Fibroblast of the aortic adventitia (primary cell): ENCODE measurements around the gene MEF2A. TPM values are rescaled to one million over a fixed set of nuclear protein-coding genes. Genes with fewer than 3 reads are reported as not detected.

Experiments used
- DNase-seq: peaks from one replicate; pipeline ENCODE4 v3.0.0-alpha.2; 2010; ENCODE audit warnings: low read depth
- H3K4me3 ChIP-seq: 2 replicates; pipeline ENCODE4 v1.5.1; 2011; ENCODE audit warnings: low read depth, mild to moderate bottlenecking, control low read depth, low read length, moderate library complexity
- CTCF ChIP-seq: IDR thresholded peaks from 2 replicates; pipeline ENCODE4 v1.5.1; 2011; ENCODE audit warnings: mild to moderate bottlenecking, low read length, control low read depth, inconsistent platforms; ENCODE audit not compliant: insufficient read depth
- total RNA-seq: library from RNA; depleted of rRNA; stranded (reverse); fragments of >200 nt; gene quantifications from 2 replicates; pipeline ENCODE4 v1.2.3, GENCODE V29; 2012; ENCODE audit warnings: low replicate concordance

MEF2A gene
- total RNA-seq, 1 donor: 95.1 TPM

GRCh38 chr15:99633655-99634054 is 67.9 kb downstream of the MEF2A start:
- TF ChIP-seq CTCF: no peak
- DNase-seq: no peak
- no peak overlapping the region for H3K4me3 ChIP-seq

- DNase-seq: no peak
- no peak for TF ChIP-seq CTCF
- H3K4me3 ChIP-seq: no peak overlapping the region
Measured at GRCh38 chr15:99634576-99634975, 68.8 kb downstream of the MEF2A start.

- no peak overlapping the region for H3K4me3 ChIP-seq
- no peak for DNase-seq
- no peak for TF ChIP-seq CTCF
Measured at GRCh38 chr15:99635145-99635544, 69.4 kb downstream of the MEF2A start.

GRCh38 chr15:99635794-99636193 is 70.0 kb downstream of the MEF2A start:
- no peak for TF ChIP-seq CTCF
- DNase-seq: no peak
- H3K4me3 ChIP-seq: no peak overlapping the region

GRCh38 chr15:99644913-99645542 is 79.2 kb downstream of the MEF2A start:
- no peak for TF ChIP-seq CTCF
- no peak overlapping the region for H3K4me3 ChIP-seq
- DNase-seq: no peak

GRCh38 chr15:99645543-99645935 is 79.8 kb downstream of the MEF2A start:
- no peak for TF ChIP-seq CTCF
- H3K4me3 ChIP-seq: no peak overlapping the region
- no peak for DNase-seq

- TF ChIP-seq CTCF: no peak
- H3K4me3 ChIP-seq: no peak overlapping the region
- no peak for DNase-seq
Measured at GRCh38 chr15:99645951-99646350, 80.2 kb downstream of the MEF2A start.
